NB4 (cell line): ENCODE results near the gene REPS2.

Source experiments
- DNase-seq: peaks from one replicate; pipeline ENCODE4 v3.0.0; 2010; ENCODE audit warnings: low read depth
- H3K4me3 ChIP-seq: one replicate; pipeline ENCODE4 v1.5.1; 2011; ENCODE audit warnings: mild to moderate bottlenecking, low read depth, low read length, moderate library complexity
- MYC ChIP-seq: IDR thresholded peaks from 2 replicates; pipeline ENCODE4 v1.6.1; 2011; ENCODE audit warnings: low read depth, low read length
- POLR2A ChIP-seq: IDR thresholded peaks from 2 replicates; pipeline ENCODE4 v1.6.1; 2011; ENCODE audit warnings: mild to moderate bottlenecking; ENCODE audit not compliant: insufficient read length; ENCODE audit errors: extremely low read depth
- TF ChIP-seq, protein P1 (sequence below): IDR thresholded peaks from one replicate; pipeline ENCODE4 v1.5.1; 2012; ENCODE audit warnings: low read depth, low read length
- TF ChIP-seq, protein P2 (sequence below): IDR thresholded peaks from 2 replicates; pipeline ENCODE4 v1.6.1; 2011; ENCODE audit warnings: low read depth, low read length

REPS2 gene

DNA sequence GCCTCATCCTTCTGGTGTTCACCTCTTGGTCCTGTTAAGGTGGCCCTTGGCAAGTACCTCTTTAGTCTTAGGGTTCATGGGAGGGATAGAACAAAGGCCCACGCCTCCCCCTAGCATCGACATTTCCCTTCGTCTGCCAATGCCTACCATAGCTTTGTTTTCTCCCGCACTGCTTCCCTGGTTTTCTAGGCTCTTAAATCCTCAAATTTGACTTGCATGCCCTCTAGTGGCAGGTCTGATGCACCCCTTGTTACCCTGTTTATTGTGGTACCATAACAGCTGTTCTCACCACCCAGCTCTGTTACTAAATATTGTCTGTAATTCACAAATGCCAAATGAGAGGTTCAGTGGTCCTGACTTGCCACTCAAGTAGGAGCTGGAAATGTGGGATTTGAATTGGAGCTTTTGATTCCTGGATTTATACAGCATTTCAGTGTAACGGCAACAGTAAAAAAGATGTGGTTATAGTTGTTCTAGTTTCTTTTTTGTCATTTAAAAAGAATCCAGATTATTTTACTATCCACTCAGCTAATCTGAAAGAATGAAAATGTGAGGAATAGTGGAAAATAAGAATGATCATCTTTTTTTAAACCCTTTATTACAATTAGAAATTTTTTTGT, 100.1 kb downstream of the REPS2 start:
- peak; percentile 71 for DNase-seq
- TF ChIP-seq, protein P1, sequence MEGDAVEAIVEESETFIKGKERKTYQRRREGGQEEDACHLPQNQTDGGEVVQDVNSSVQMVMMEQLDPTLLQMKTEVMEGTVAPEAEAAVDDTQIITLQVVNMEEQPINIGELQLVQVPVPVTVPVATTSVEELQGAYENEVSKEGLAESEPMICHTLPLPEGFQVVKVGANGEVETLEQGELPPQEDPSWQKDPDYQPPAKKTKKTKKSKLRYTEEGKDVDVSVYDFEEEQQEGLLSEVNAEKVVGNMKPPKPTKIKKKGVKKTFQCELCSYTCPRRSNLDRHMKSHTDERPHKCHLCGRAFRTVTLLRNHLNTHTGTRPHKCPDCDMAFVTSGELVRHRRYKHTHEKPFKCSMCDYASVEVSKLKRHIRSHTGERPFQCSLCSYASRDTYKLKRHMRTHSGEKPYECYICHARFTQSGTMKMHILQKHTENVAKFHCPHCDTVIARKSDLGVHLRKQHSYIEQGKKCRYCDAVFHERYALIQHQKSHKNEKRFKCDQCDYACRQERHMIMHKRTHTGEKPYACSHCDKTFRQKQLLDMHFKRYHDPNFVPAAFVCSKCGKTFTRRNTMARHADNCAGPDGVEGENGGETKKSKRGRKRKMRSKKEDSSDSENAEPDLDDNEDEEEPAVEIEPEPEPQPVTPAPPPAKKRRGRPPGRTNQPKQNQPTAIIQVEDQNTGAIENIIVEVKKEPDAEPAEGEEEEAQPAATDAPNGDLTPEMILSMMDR = peak; percentile 66
- no peak for TF ChIP-seq MYC
- TF ChIP-seq, protein P2, sequence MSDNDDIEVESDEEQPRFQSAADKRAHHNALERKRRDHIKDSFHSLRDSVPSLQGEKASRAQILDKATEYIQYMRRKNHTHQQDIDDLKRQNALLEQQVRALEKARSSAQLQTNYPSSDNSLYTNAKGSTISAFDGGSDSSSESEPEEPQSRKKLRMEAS = no peak
- no peak overlapping the region for H3K4me3 ChIP-seq

DNA sequence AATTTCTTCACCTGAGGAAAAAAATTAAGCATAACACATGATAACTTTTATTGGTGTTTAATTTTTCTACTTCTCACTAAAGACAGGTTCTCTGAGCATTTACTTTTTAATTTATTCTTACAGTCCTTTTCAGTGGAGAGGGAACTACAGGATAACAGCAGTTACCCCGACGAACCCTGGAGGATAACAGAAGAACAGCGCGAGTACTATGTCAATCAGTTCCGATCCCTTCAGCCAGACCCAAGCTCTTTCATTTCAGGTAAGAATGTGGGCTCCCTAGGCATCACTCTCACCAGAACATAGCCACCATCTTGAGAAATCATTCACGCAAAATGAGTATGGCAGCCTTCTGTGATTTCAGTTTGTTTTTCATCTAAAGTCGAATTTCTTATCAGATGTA, 100.8 kb downstream of the REPS2 start:
- H3K4me3 ChIP-seq = no peak overlapping the region
- DNase-seq = no peak
- TF ChIP-seq, protein P2 = no peak

DNA sequence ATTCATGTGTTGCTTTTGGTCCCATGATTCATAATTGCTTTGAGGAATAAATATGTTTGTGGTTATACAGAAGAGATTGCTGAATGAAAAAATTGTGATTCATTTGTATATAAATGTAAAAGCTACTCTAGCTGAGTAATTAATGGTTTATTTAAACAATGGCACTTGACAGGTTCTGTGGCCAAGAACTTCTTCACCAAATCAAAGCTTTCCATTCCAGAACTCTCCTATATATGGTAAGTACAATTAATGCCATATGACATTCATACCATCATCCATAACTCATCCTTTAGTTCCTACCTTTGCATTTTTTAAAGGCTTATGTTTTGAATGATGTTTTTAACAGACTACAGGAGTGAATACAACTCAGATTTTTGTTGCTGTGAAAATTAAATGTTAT, 105.8 kb downstream of the REPS2 start:
- no peak for DNase-seq

DNA sequence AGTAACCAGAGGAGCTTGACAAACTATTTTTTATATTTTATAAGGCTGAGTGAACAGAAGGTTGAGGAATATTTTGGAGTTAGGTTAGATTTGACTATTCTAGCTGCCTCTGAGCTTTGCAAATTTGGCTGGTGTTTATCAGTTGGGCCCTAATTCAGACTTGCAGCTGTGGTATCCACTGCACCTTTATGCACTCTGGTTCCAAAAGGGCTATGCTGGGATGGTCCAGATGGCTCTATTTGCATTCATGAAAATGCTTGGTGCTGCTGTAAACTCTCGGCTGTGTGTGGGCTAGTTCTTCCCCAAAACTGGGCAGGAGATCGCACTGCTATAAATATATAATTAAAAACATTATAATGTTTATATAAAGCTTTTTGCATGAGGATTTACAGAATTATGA, 106.3 kb downstream of the REPS2 start:
- DNase-seq = no peak
- H3K4me3 ChIP-seq = no peak overlapping the region
- no peak for TF ChIP-seq POLR2A
- TF ChIP-seq, protein P2 = no peak
- no peak for TF ChIP-seq MYC
- TF ChIP-seq, protein P1 = no peak

More for the DNA sequence above, 105.8 kb downstream of the REPS2 start:
- no peak overlapping the region for H3K4me3 ChIP-seq
- TF ChIP-seq, protein P1 = no peak
- no peak for TF ChIP-seq POLR2A
- TF ChIP-seq MYC = no peak
- TF ChIP-seq, protein P2 = no peak

DNA sequence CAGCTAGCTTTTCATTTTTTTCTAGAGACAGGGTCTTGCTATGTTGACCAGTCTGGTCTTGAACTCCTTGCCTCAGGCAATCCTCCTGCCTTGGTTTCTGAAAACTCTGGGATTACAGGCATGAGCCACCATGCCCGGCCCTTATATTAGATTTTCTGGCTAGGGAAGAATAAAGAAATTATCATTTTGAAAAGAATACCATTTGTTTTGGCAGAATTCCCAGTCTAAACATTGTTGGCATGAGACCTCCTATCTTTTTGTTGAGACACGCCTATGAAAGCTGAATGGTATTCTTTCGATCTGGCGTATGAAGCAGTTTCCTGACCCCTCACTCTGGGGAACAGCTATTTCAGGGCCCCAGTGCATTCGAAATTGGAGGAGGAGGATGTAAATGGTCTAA, 107.0 kb downstream of the REPS2 start:
- DNase-seq = no peak

DNA sequence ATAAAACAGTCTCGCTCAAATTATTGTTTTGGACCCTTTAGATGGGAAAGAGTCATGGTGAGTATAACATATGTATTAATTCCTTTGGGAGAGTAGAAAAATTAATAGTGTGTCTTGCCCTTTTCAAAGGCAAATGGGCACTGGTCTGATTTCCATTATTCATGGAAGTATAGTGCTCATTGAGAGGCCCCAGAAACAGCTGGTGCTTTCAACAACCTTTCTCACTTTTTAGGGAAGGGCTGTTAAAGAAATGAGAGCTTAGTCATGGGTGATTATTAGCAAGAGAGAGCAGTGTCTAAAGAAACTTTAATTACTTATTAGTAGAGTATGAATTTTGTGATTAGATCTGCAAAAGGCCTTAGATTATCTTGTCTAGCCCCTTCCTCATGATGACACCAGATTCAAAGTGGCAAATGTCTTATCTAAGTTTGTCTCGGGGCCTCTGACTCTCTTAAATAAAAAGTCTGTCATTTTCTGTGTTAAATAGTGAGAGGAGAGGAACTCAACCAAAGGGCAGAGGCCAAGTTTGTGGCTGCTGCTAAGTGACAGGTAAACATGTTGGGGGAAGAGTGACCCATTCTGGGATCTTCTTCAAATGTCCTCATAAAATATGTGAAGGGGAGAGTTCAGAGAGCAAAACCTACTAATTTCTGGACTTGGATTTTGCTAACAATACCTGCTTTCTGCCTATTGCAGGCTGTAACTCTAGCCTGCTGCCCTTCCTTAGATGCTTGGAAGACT, 110.6 kb downstream of the REPS2 start:
- H3K4me3 ChIP-seq = no peak overlapping the region
- no peak for DNase-seq
- TF ChIP-seq, protein P1 = no peak
- TF ChIP-seq, protein P2 = no peak
- TF ChIP-seq MYC (no peak), POLR2A (no peak)

More for the DNA sequence above, 107.0 kb downstream of the REPS2 start:
- H3K4me3 ChIP-seq = no peak overlapping the region
- no peak for TF ChIP-seq MYC
- TF ChIP-seq, protein P2 = no peak
- TF ChIP-seq, protein P1 = no peak
- no peak for TF ChIP-seq POLR2A
